GM12878 (cell line): Measurements from ENCODE around the gene CKB.

ENCODE experiments used
- KDM1A ChIP-seq: fragments of 200-600 bp; sonication (generic); IDR thresholded peaks from 2 replicates; pipeline ENCODE4 v1.6.1; 2016; ENCODE audit warnings: borderline replicate concordance
- SMC3 ChIP-seq: IDR thresholded peaks from 2 replicates; pipeline ENCODE4 v1.6.1; 2011; ENCODE audit warnings: low read length, improper control_type of control experiment, borderline replicate concordance
- TCF12 ChIP-seq: IDR thresholded peaks from 2 replicates; pipeline ENCODE4 v1.6.1; 2011; ENCODE audit warnings: low read depth, mild to moderate bottlenecking, low read length

DNA sequence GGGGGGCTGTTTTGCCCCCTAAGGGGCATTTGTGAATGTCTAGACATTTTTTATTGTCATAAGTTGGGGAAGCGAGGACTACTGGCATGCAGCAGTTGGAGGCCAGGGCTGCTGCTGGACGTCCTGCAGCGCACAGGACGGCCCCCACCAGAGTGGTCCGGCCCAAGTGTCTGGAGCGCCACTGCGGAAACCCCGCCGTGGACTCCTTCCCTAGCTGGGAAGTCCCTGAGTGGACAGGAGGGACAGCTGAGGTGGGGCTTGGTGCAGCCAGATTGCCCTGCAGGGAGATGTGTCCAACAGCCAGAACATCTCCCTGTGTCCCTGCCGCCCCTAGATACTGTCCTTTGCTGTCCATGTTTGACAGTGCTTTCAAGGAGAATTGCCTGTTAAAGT is 5.5 kb downstream of the CKB start:
- TF ChIP-seq TCF12 (no peak), SMC3 (no peak), KDM1A (no peak)
